ENCODE measurements around the gene CCDC197. TPM values are rescaled to one million over a fixed set of nuclear protein-coding genes. Genes with fewer than 3 reads are reported as not detected.

CCDC197 gene
- total RNA-seq, 4 donors from 2014 or later = not detected

DNA sequence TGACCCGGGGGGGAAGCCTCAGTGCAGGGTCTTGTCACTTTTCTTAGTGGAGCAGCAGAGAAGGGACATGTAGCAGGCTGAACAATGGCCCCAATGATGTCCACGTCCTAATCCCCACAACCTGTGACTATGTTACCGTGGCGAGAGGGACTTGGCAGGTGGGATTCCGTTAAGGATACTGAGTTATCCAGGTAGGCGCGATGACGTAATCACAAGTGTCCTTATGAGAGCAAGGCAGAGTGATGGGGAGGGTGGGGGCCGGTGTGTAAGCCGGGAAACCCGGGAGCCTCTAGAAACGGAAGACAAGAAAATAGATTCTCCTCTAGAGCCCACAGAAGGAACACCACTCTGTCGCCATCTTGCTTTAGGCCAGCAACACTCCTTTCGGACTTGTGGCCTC lies 33.5 kb downstream of the CCDC197 start:
- intact Hi-C loops (cut with DNase I) = no loop called here
- Histone ChIP-seq H3K27me3 (no peaks in the 10 kb centered on the region), H3K9me3 (no peaks in the 10 kb centered on the region), H3K4me1 (peaks cover 4 to 17% (median 14%) of the 10 kb centered on the region in 4 donors), H3K36me3 (no peaks in the 10 kb centered on the region), H3K4me3 (no peak overlapping the region), H3K27ac (replicated peaks in 1 of 4) (no peak overlapping the region)
- no peak for DNase-seq (ENCODE audit: extremely low spot score)
- WGBS = 96% methylated on average over 14 of the region's 14 CpGs
- TF ChIP-seq POLR2AphosphoS5 (IDR thresholded peaks at IDR 0.05) = no peak
- no peak for TF ChIP-seq EP300 (IDR thresholded peaks at IDR 0.05)
- TF ChIP-seq POLR2A (IDR thresholded peaks at IDR 0.05; ENCODE audit: low read depth) = no peak
- no peak for TF ChIP-seq CTCF (IDR thresholded peaks at IDR 0.05)

DNA sequence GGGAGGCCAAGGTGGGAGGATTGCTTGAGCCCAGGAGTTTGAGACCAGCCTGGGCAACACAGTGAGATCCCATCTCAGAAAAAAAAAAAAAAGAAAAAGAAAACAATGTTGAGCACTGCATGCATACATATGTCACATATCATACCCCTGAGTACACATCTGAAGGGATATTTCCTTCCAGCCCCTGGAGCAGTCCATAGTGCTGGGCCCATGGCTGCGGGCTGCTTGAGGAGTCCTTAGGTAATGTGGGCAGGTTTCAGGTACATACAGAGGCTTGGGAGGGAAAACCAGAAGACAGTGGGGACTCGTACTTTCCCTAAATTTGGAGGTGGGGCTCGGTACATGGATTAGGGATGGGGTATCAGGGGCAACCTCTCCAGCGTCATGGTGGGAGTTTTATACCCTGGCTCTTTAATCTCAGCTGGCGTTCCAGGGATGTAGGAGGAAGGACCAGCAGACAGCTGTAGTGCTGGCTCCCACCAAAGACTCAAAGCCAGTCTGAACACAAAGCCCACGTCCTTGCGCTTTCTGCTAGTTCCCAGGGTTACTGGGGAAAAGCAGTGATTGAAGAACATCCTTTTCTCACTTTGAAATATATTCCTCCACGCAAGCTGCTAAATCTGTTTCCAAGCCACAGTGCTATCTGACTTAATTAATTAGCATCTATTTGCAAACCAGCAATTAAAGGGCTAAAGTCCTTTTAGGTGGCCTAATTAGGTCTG lies 34.2 kb downstream of the CCDC197 start:
- WGBS = 93% methylated on average over 8 of the region's 8 CpGs
- no peak for DNase-seq (ENCODE audit: extremely low spot score)
- no peaks in the 10 kb centered on the region for H3K9me3 ChIP-seq
- H3K4me1 ChIP-seq = peaks cover 4 to 16% (median 12%) of the 10 kb centered on the region in 4 donors
- no peaks in the 10 kb centered on the region for H3K27me3 ChIP-seq
- H3K36me3 ChIP-seq = no peaks in the 10 kb centered on the region
- TF ChIP-seq CTCF (IDR thresholded peaks at IDR 0.05) = no peak
- TF ChIP-seq POLR2A (IDR thresholded peaks at IDR 0.05; ENCODE audit: low read depth) = no peak
- TF ChIP-seq POLR2AphosphoS5 (IDR thresholded peaks at IDR 0.05) = no peak
- no peak for TF ChIP-seq EP300 (IDR thresholded peaks at IDR 0.05)
- no peak overlapping the region for H3K4me3 ChIP-seq
- intact Hi-C loops (cut with DNase I) = no loop called here
- no peak overlapping the region for H3K27ac ChIP-seq (replicated peaks in 1 of 4)

DNA sequence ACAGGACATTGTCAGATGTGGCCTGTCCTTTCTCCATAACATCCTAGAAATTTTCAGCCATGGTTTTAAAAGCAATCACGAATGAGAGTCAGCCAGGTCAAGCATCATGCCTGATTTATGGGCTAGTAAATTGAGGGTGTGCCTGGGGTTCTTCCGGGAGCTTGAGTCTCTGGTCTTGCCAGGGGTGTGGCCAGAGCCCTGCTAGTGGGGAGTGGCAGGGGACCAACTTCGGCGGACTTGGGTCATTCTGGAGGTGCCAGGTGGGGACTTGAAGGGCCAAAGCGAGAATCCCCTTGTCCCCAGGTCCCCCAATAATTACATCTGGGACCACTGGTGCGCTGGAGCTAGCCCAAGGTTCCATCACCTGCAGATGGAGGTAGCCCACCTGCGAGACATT lies 34.8 kb downstream of the CCDC197 start:
- Histone ChIP-seq H3K4me1 (peaks cover 0 to 10% (median 7%) of the 10 kb centered on the region in 4 donors), H3K27me3 (no peaks in the 10 kb centered on the region), H3K36me3 (no peaks in the 10 kb centered on the region), H3K27ac (replicated peaks in 1 of 4) (no peak overlapping the region), H3K9me3 (no peaks in the 10 kb centered on the region), H3K4me3 (no peak overlapping the region)
- WGBS = 72% methylated on average over 7 of the region's 7 CpGs
- no peak for DNase-seq (ENCODE audit: extremely low spot score)
- TF ChIP-seq POLR2A (IDR thresholded peaks at IDR 0.05; ENCODE audit: low read depth) (no peak), CTCF (IDR thresholded peaks at IDR 0.05) (no peak), POLR2AphosphoS5 (IDR thresholded peaks at IDR 0.05) (no peak), EP300 (IDR thresholded peaks at IDR 0.05) (no peak)
- intact Hi-C loops (cut with DNase I) = no loop called here

DNA sequence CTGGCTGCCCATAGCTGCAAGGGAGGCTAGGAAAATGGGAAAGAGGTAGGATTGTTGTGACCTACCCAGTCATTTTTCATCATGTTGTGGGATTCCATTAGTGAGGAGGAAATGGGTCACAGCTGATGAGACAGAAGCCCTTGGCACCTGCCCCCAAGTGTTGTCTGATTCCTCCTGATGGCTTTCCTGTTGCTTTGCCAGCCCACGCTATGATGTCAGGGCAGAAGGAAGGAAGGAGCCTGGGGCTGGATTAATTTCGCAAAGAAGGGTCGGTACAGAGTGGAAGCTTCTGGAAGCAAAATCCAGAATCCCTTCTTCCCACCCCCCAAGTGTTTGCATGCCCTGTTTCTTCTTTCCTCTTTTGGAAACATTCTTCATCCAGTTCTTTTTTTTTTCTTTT lies 37.8 kb downstream of the CCDC197 start:
- Histone ChIP-seq H3K9me3 (no peaks in the 10 kb centered on the region), H3K4me3 (no peak overlapping the region), H3K36me3 (no peaks in the 10 kb centered on the region), H3K27ac (replicated peaks in 1 of 4) (no peak overlapping the region), H3K4me1 (no peaks in the 10 kb centered on the region), H3K27me3 (no peaks in the 10 kb centered on the region)
- DNase-seq (ENCODE audit: extremely low spot score) = no peak
- intact Hi-C loops (cut with DNase I) = loop anchor here (5.0 kb wide), 1 partner anchor 142 kb away; no protein-coding TSS in a partner anchor
- TF ChIP-seq CTCF (IDR thresholded peaks at IDR 0.05) (no peak), POLR2AphosphoS5 (IDR thresholded peaks at IDR 0.05) (no peak), EP300 (IDR thresholded peaks at IDR 0.05) (no peak), POLR2A (IDR thresholded peaks at IDR 0.05; ENCODE audit: low read depth) (no peak)
- 92% methylated on average over 3 of the region's 3 CpGs for WGBS

Data from esophagus muscularis mucosa (tissue), 4 donors.